Measurements from ENCODE around the gene MUC6. TPM values are rescaled to one million over a fixed set of nuclear protein-coding genes. Genes with fewer than 3 reads are reported as not detected.

Gene MUC6
- total and polyA plus RNA-seq, 2 donors (not counting 3 experiments of a cell fraction or from before 2014, with no cell fraction given), result not detected

- Histone ChIP-seq H3K4me2 (ENCODE audit: insufficient read depth, low read length) (no peak overlapping the region), H3K27ac (ENCODE audit: insufficient read depth, low read depth, low read length) (no peak overlapping the region), H3K4me3 (replicated peaks in 1 of 3; ENCODE audit: insufficient read depth in 1 of 3, low read depth in 1 of 3, low read length in 3 of 3) (no peak overlapping the region), H3K27me3 (ENCODE audit: control insufficient read depth in 2 of 2, insufficient read depth in 2 of 2, low read length in 2 of 2) (peaks cover 5 to 7% of the 10 kb centered on the region in 2 experiments), H3K4me1 (ENCODE audit: control insufficient read depth, extremely low read depth, insufficient read depth, low read length) (no peaks in the 10 kb centered on the region), H3K9ac (replicated peaks; ENCODE audit: extremely low read depth, insufficient read depth, low read length) (no peak overlapping the region), H3K9me1 (replicated peaks; ENCODE audit: control insufficient read depth, extremely low read depth, insufficient read depth, low read length) (no peaks in the 10 kb centered on the region), H3K36me3 (ENCODE audit: control insufficient read depth in 2 of 2, extremely low read depth in 1 of 2, insufficient read depth in 2 of 2, low read length in 2 of 2) (no peaks in the 10 kb centered on the region), H2AFZ (ENCODE audit: low read depth, low read length) (no peak overlapping the region), H4K20me1 (replicated peaks; ENCODE audit: control insufficient read depth, extremely low read depth, insufficient read depth, low read length) (no peaks in the 10 kb centered on the region), H3K79me2 (ENCODE audit: control insufficient read depth, insufficient read depth, low read length) (no peaks in the 10 kb centered on the region), H3K9me3 (replicated peaks; ENCODE audit: control insufficient read depth, insufficient read depth, low read length) (no peaks in the 10 kb centered on the region)
- FAIRE-seq (no peak), DNase-seq (ENCODE audit: low read depth, low spot score) (no peak)
- dilution Hi-C loops (cut with MboI; ENCODE audit: extremely low pct_ligation_motif_present, low sequenced_read_pairs) (no loop called here), intact Hi-C loops (cut with micrococcal nuclease) (no loop called here)
- POLR2A ChIA-PET, result no interaction called here
- no peak for TF ChIP-seq MYC (IDR thresholded peaks at IDR 0.05; ENCODE audit: low read depth, low read length)
- TF ChIP-seq FOS (IDR thresholded peaks at IDR 0.05; ENCODE audit: borderline replicate concordance, insufficient read depth, low read length), result no peak
- TF ChIP-seq JUN (IDR thresholded peaks at IDR 0.05; ENCODE audit: borderline replicate concordance, insufficient read depth, insufficient read length, low read depth), result no peak
- no peak for TF ChIP-seq POLR2AphosphoS5 (IDR thresholded peaks at IDR 0.05; ENCODE audit: insufficient read depth, low read depth, low read length)
- TF ChIP-seq CTCF (IDR thresholded peaks at IDR 0.05; ENCODE audit: extremely low read depth in 1 of 2, insufficient read depth in 1 of 2, low read depth in 1 of 2, low read length in 2 of 2), result no peak
- no peak for TF ChIP-seq MAX (IDR thresholded peaks at IDR 0.05; ENCODE audit: insufficient read depth, insufficient read length)
- no peak for TF ChIP-seq GATA2 (IDR thresholded peaks at IDR 0.05; ENCODE audit: insufficient read depth, insufficient read length, low read depth, low read length)
- no peak for TF ChIP-seq POLR2A (IDR thresholded peaks at IDR 0.05; ENCODE audit: low read depth, low read length)
- no peak for TF ChIP-seq EZH2 (IDR thresholded peaks at IDR 0.05; ENCODE audit: borderline replicate concordance, low read depth, low read length, severe bottlenecking)
- no TSS peak for BruUV-seq (replicated peaks)
- CTCF ChIA-PET, result no interaction called here
These were observed 27.6 kb upstream of the MUC6 start for GRCh38 chr11:1064167-1064566.
